Activated CD4-positive, alpha-beta T cell treated with anti-CD3 and anti-CD28 coated beads, Interleukin-2, Interleukin-6, amounts not matched to agents 100 ng/mL and 50 ng/mL, durations not matched to agents 16 hours and 8 hours (primary cell): ENCODE results near the gene DTX3.
"Not testable (repeated sequence)": the region's sequence is repeated elsewhere in the genome, so short reads cannot be mapped to it uniquely, and the experiment has no call there.

Experiments used
- DNase-seq: peaks from one replicate; pipeline ENCODE4 v3.0.0-alpha.2; 2020

Gene DTX3

GRCh38 chr12:57583008-57583831, 21.4 kb upstream of the DTX3 start:
- peak; percentile 87 for DNase-seq

DNA sequence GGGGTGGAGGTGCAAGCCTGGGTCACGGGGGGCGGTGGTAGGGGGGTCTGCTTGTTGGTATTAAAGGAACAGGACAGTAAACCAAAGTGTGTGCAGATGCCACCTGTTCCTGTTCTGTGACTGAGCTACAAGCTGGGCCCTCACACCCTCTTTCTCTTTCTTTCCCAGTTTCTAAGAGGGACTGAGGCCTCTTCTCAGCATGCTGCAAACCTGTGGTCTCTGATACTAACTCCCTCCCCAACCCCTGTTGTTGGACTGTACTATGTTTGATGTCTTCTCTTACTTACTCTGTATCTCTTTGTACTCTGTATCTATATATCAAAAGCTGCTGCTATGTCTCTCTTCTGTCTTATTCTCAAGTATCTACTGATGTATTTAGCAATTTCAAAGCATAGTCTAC, 20.6 kb upstream of the DTX3 start:
- DNase-seq, result no peak

GRCh38 chr12:57584690-57585089, 19.9 kb upstream of the DTX3 start:
- no peak for DNase-seq

DNA sequence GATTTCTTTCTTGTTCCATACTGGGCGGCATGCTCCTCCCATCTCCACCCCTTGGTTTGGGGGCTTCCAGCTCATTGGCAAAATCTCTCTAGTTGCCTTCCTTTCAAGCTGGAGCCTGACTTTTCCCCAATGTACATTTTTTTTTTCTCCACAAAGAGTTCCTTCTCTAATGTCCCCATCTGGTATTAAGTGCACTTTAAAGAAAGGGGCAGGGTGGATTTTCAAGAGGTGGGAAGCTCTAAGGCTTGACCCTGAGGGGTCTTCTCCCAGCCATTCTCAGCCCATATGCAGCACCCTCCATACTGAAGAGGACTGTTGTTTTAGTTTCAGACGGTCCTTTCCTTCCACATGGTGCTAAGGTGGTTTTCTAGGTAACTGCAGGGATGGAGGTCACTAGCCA, 19.5 kb upstream of the DTX3 start:
- DNase-seq, result no peak

GRCh38 chr12:57586128-57586527, 18.5 kb upstream of the DTX3 start:
- DNase-seq, result no peak

GRCh38 chr12:57586832-57587429, 17.7 kb upstream of the DTX3 start:
- DNase-seq, result no peak

DNA sequence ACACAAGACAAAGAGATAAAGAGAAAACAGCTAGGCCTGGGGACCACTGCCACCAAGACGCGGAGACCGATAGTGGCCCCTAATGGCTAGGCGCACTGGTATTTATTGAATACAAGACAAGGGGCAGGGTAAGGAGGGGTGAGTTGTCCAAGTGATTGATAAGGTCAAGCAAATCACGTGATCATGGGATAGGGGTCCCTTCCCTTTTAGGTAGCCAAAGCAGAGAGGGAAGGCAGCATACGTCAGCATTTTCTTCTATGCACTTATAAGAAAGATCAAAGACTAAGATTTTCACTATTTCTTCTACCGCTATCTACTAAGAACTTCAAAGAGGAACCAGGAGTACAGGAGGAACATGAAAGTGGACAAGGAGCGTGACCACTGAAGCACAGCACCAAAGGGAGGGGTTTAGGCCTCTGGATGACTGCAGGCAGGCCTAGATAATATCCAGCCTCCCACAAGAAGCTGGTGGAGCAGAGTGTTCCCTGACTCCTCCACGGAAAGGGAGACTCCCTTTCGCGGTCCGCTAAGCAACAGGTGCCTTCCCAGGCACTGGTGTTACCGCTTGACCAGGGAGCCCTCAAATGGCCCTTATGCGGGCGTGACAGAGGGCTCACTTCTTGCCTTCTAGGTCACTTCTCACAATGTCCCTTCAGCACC, 15.5 kb upstream of the DTX3 start:
- not testable (repeated sequence) for DNase-seq

GRCh38 chr12:57590479-57590863, 14.2 kb upstream of the DTX3 start:
- no peak for DNase-seq

GRCh38 chr12:57590864-57591781, 13.5 kb upstream of the DTX3 start, which contains the start of gene PIP4K2C:
TSS of gene PIP4K2C (plus strand) at chr12:57591192. CDS start at chr12:57591290, 98 bp downstream.
- peak; percentile 90 for DNase-seq

DNA sequence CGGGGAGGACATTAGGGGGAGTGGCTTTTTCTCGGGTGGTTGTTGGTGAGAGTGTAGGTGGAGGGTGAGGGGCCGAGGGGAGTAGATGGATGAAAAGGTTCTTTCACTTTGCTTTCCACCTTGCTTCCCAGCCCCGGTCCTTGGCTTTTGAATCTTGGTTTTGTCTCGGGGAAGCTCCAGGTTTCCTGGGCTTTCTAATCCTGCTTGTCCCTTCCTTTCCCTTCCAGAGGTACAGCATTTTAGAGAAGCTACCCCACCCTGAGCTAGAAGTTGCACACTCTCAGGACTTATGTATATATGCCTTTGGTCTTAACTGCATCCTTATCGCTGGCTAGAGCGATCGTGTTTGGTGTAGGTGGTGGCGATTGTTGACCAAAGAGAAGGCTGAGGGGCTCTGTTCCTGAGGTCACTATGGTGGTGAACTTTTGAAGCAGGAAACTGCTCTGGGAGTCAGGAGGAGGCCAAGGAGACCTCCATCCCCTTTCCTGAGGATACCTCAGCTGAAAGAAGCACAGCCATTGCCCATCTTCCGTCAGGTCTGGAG, 12.8 kb upstream of the DTX3 start:
- no peak for DNase-seq

DNA sequence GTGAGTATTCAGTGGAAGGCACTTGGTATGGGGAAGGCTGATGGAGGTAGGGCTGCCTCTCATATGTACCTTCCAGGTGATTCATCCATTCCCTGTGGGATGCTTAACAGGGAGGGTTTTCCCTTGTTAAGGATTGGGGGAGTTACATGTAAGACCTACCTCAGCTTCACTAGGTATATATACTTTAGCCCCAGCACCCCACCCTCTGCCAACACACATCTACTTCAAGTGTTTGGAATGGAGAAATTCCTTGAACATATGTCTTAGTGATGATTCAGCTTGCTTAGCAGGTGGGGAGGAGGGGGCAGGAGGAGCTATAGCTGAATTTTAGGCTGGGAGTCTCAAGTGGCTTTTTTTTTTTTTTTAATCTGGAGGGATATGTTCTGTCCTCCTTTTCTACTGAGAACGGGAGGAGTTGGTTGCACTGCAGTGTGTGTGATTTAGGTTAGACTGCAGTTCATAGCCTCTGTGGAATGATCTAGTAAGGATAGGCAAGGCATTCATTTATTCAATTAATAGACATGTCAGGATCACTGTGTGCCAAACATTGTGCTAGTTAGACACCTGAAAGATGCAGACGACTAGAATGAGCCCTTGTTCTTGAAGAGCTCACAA, 12.0 kb upstream of the DTX3 start:
- no peak for DNase-seq

GRCh38 chr12:57593187-57593586, 11.4 kb upstream of the DTX3 start:
- no peak for DNase-seq

DNA sequence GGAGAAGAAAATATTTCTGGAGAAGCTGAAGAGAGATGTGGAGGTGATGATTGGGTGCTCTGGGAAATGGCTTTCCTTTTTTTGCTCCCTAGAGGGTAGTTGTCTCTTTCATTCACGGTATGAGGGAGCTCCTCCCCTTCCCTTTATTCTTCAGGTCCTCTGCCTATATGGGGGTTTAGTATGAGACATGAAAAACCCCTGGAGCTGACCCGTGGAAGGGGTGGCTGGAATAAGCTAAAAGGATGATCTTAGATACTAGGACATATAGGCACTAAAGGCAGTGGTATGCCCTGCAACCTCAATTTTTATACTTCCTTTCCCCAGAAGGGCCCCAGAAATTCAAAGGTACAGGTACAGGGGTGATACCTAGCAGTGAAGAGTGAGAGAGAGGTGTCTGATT, 4.2 kb upstream of the DTX3 start:
- no peak for DNase-seq

DNA sequence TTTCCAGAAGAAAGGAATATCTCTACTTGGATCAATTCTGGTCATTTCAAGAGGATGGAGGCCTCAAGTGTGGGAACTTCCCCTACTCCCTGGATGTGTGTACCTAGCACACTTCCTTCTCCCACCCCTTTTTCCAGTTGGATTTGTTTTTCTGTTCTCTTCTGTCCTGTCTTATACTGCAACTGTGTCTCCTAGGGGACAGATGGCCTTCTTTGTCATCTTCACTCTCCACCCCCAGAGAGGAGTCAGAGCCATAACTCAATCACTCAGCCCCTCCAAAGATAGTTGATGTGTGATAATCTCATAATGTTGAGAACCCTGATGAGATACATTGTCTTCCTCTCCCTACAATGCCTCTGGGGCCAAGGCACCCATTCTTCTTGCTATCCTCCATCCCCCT, 2.1 kb upstream of the DTX3 start:
- no peak for DNase-seq

- no peak for DNase-seq
Measured at GRCh38 chr12:57603324-57603723, 1.3 kb upstream of the DTX3 start.

- no peak for DNase-seq
Measured at GRCh38 chr12:57603815-57604453, 690 bp upstream of the DTX3 start.

DNA sequence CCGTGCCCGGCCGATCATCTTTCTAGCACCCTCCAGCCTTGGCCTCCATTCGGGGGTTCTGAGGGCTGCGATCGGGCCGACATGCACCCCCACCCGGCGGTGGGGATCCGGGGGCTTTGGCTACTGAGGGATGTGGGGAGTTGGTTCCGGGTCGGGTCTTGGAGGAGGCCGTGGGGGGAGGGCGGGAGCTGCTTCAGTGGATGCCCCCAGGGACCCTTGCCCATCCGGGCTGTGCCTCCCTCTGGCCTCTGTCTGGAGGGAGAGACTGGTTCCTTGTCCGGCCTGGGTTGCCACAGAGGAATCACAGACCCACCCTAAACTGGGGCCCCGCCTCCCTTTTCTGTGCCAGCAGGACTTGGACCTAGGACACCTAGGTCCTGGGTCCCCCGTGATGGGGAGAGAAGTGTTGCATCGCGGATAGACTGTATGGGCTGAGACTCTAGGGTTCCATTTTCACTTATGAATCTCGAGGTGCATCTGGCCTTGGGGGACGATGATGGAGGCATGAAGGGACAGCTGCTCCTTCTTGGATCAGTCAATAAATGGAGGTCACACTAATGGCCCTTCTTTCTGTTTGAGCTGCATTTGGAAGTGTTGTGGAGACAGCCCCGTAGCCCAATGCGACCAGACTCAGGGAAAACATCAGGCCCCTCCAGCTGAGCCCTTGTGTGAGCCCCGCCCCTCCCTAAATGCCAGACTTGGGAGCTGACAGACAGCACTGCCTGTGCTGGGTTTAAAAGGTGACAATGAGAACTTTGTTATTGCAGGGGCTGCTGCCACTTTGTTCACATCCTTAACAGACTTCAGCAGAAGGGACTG, 577 bp downstream of the DTX3 start:
- no peak for DNase-seq

DNA sequence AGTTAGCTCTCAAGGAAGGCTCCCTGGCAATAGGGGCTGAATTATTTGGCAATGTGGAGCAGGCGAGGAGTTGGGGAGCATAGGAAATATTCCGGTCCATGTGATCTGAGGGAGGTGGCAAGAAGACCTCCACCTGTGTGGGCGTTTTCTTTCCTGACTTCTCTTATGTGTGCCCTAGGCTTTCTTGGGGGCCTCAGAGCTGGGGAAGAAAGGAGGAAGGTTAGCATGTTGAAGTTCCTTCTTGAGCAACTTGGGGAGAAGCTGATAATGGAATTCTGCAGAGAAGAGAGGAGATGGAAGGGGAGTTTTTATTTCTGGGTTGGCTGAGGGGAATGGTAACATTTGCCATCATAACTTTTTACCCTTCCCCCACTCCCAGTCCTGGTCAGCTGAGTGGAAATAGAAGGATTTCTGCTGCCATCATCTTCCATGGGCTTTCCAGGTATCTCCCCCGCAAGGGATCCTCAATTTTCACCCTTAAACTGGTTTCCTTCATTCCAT, 1.2 kb downstream of the DTX3 start:
- no peak for DNase-seq

- no peak for DNase-seq
Measured at GRCh38 chr12:57606399-57606798, 1.8 kb downstream of the DTX3 start.

DNA sequence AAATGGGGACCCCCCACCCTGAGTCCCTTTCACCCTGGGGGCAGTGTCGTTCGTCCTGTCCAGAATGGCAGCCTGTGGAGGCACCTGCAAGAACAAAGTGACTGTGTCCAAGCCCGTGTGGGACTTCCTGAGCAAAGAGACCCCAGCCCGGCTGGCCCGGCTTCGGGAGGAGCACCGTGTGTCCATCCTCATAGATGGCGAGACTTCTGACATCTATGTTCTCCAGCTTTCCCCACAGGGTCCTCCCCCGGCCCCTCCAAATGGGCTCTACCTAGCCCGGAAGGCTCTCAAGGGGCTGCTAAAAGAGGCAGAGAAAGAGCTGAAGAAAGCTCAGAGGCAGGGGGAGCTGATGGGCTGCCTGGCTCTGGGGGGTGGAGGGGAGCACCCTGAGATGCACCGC, 2.2 kb downstream of the DTX3 start:
- DNase-seq, result no peak
